Stimulated activated CD8-positive, alpha-beta memory T cell treated with anti-CD3 and anti-CD28 coated beads, Interleukin-7, amount 100 ng/mL, for 48 hours (primary cell): Measurements from ENCODE around the gene NDUFB2.
"Not testable (repeated sequence)": the region's sequence is repeated elsewhere in the genome, so short reads cannot be mapped to it uniquely, and the experiment has no call there.

Experiments
- DNase-seq, 2 donors: peaks; one replicate each; pipeline ENCODE4 v3.0.0-alpha.2; 2020; ENCODE audit warnings: low read depth in 1 of 2; ENCODE audit errors: extremely low read depth in 1 of 2

NDUFB2 gene

DNA sequence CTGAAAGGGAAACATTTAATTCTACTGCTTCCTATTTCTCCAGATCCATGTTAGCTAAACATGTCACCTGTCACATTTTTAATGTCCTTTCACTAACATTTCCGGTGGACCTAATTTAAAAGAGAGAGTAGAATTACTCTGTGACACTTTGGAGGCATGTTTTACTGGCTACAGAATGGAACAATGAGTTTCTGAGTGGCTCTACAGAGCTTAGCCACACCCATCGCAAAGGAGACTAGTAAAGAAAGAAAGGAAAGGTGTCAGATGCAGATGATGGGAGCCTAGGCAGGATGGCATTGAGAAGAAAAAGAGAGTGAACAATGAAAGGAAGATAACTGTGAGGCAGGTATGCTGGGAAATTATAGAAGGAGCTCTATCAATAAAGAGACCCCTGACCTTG lies 35.9 kb downstream of the NDUFB2 start:
- DNase-seq = no peak

DNA sequence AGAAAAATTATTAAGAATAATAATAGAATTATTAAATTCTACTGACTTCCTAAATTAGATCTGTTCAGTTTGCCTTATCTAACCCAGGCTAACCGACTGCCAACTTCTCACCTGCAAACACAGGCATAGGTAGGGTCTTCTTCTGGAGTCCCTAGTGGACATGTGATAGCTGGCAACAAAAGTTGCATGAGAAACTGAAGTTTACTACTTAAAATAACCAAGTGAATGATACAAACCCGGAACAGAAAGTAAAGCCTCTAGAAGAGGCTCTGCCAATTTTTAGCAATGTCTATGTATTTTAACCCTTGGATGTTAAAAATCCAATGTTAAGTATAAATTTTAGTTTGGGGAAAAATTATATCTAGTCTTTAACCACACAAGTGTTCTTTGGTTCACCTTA lies 37.6 kb downstream of the NDUFB2 start:
- no peak for DNase-seq

DNA sequence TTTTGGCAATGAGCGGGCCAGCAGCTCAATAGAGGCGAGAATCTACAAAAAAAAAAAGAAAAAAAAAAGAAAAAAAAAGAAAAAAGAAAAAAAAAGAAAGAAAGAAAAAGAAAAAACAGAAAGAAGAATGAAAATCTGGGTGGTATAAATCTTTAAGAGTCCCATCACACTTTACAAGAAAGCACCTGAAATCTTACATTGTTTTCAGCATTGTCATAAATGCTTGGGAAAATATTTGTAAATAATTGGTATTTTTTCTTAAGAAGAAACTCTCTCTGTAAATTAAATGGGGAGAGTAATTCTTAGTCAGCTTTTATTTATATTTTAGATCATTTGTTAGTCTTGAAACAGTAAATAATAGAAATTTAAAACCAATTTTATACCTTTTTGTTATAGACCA lies 38.2 kb downstream of the NDUFB2 start:
- no peak for DNase-seq

DNA sequence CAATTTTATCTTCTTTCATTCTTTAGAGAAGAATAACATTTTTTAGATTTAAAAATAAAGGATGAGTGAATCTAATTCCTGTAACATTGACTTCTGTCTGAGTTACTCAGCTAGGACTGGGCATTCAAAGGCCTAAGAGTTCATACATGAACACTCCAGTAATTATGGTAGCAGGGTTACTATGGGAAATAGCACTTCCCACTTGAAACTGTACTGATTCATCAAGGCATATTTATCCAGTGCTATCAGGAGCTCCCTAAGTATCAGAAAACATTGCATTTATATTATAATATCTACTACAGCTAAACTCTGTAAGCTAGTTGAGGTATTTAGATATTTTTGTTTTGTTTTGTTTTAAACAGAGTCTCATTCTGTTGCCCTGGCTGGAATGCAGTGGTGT lies 41.8 kb downstream of the NDUFB2 start:
- DNase-seq = no peak

DNA sequence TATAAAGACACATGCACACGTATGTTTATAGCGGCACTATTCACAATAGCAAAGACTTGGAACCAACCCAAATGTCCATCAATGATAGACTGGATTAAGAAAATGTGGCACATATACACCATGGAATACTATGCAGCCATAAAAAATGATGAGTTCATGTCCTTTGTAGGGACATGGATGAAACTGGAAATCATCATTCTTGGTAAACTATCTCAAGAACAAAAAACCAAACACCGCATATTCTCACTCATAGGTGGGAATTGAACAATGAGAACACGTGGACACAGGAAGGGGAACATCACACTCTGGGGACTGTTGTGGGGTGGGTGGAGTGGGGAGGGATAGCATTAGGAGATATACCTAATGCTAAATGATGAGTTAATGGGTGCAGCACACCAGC lies 46.7 kb downstream of the NDUFB2 start:
- not testable (repeated sequence) for DNase-seq

DNA sequence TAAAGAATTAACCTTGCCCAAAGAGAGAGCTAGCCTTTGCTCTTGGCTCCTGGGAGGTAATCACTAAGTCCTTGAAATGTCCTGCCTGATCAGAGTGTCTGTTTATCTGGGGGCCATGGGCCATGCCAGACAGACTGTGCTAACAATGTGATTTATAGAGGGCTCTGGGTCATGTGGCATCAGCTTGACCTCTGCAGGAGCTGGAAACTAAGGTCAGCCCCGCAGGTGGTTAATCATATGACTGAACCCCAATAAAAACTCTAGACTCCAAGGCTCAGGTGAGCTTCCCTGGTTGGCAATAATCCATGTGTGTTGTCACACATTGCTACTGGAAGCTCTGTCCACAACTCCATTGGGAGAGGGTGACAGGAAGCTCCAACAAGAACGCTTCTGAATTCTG lies 47.5 kb downstream of the NDUFB2 start:
- no peak for DNase-seq

DNA sequence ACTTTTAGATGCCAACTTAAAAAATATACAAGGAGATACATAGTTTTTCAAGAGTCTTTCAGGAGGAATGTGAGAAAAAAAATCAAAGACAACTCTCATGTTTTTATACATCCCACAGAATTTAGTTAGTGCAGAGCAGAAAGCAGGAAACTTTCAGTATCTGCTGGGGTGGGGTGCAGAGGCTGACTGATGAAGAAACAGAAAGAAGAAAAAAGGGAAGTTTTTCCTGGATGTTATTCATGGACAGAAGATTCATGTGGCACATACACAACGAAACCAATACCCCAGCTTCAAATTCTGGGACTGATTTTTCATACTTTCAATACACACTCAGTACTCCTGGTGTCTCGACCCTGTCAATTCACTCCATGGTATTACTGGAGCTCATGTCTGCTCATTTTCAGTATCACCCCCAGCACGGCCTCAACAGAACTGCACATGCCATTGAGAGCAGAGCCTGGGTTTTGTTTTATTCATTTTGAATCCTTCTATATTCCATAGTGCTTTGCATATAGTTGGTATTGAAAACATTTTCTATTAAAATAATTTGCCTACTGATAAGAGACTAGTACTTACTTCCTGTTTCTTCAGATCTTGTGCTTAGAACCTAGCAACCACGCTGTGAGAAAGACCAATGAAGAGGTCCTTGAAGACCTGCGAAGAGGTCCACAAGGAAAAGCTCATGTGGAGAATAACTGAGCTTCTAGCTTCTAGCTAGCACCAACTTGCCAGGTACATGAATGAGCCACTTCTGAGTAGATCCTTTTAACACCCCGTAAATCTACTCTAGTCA lies 49.0 kb downstream of the NDUFB2 start:
- no peak for DNase-seq

DNA sequence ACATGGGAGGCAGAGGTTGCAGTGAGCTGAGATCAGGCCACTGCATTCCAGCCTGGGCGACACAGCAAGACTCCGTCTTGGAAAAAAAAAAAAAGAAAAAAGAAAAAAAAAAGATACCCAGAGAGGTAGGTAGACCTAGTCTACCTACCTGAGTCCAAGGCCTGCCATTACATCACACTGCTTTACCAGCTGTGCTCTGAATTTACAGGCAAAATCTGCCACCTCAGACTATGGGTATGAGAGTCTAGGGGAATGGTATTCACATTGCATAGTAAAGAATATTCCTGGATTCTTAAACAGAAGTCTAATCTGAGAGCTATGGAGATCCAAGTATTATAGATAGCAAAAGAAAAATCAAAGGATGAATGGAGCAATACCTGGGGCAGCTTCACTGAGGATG lies 50.2 kb downstream of the NDUFB2 start:
- DNase-seq = no peak

DNA sequence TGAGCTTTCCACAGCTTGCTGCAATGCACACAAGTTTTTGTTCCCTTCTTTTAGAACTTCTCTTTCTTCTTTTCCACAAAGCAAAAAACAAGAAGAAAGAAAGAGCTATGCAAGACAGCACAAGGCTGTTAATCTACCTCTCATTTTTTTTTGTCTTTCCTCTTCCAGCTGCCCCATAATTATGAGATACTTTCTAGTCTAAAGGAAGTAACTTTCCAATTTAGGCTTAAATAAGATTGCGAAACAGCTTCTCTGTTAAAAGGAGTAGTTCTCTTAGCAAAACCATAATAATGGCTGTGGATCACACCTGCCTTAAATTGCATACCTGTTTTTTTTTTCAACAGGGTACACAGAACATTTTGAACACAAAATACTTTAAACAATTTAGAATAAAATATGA lies 56.0 kb downstream of the NDUFB2 start:
- DNase-seq = no peak

DNA sequence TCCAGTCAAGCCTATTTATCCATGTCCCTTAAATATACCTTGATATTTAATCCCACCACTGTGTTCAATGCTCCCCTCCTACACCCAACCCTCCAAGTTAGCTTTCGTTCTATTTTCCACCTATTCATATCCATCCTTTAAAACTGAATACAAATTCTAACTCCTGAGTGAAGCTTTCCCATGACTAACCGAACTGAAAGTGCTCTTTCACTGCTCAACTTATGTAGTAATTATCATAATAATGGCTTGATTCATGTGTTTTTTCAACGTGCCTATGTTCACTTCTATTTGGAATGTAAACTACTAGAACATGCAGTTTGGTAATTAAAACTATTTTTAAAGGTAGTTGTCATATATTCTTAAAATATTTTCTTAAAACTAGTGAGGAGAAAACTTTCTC lies 58.0 kb downstream of the NDUFB2 start:
- DNase-seq = no peak
